Astrocyte (in vitro differentiated cells and primary cell): ENCODE results near the gene GALNT2. TPM values are rescaled to one million over a fixed set of nuclear protein-coding genes. Genes with fewer than 3 reads are reported as not detected.

ENCODE experiments used
- DNase-seq: peaks from one replicate; pipeline ENCODE4 v3.0.0-alpha.2; 2010; ENCODE audit warnings: low read depth
- FAIRE-seq: peaks from 2 replicates; lab custom pipeline; 2011; peaks lifted over from hg19 to GRCh38; lab: Jason Lieb, UNC
- H2AFZ ChIP-seq: 2 replicates; pipeline ENCODE4 v1.6.0; 2012; ENCODE audit warnings: low read depth, low read length, inconsistent platforms
- H3K27ac ChIP-seq: 2 replicates; pipeline ENCODE4 v1.5.1; 2011; ENCODE audit warnings: low read depth, low read length, inconsistent platforms
- H3K27me3 ChIP-seq: 2 replicates; pipeline ENCODE4 v1.6.0; 2011; ENCODE audit warnings: low read length, inconsistent platforms; ENCODE audit not compliant: insufficient read depth
- H3K36me3 ChIP-seq: 2 replicates; pipeline ENCODE4 v1.5.1; 2011; ENCODE audit warnings: low read length, inconsistent platforms; ENCODE audit not compliant: insufficient read depth
- H3K4me1 ChIP-seq: 2 replicates; pipeline ENCODE4 v1.5.1; 2011; ENCODE audit warnings: low read length, inconsistent platforms; ENCODE audit not compliant: insufficient read depth
- H3K4me2 ChIP-seq: 2 replicates; pipeline ENCODE4 v1.6.0; 2012; ENCODE audit warnings: low read length, inconsistent platforms
- H3K4me3 ChIP-seq: 2 replicates; pipeline ENCODE4 v1.5.1; 2011; ENCODE audit warnings: low read depth, mild to moderate bottlenecking, low read length, inconsistent platforms; ENCODE audit not compliant: insufficient read depth
- H3K79me2 ChIP-seq: 2 replicates; pipeline ENCODE4 v1.6.0; 2012; ENCODE audit warnings: mild to moderate bottlenecking, low read length, inconsistent platforms; ENCODE audit not compliant: insufficient read depth
- H3K9ac ChIP-seq: 2 replicates; pipeline ENCODE4 v1.6.0; 2012; ENCODE audit warnings: mild to moderate bottlenecking, low read length, inconsistent platforms
- H3K9me3 ChIP-seq: 2 replicates; pipeline ENCODE4 v1.5.1; 2012; ENCODE audit warnings: low read depth, mild to moderate bottlenecking, low read length, inconsistent platforms; ENCODE audit not compliant: insufficient read depth
- H4K20me1 ChIP-seq: 2 replicates; pipeline ENCODE4 v1.6.0; 2012; ENCODE audit warnings: low read length, inconsistent platforms; ENCODE audit not compliant: insufficient read depth
- H3K27ac Mint-ChIP-seq: one replicate; pipeline ENCODE4 v1.8.0; 2021; ENCODE audit warnings: mild to moderate bottlenecking, mixed read lengths; ENCODE audit not compliant: unreplicated experiment
- H3K27me3 Mint-ChIP-seq: one replicate; pipeline ENCODE4 v1.8.0; 2021; ENCODE audit warnings: low read depth, mixed read lengths; ENCODE audit not compliant: unreplicated experiment
- H3K36me3 Mint-ChIP-seq: one replicate; pipeline ENCODE4 v1.8.0; 2021; ENCODE audit warnings: low read depth, mixed read lengths; ENCODE audit not compliant: unreplicated experiment
- H3K4me1 Mint-ChIP-seq: one replicate; pipeline ENCODE4 v1.8.0; 2021; ENCODE audit warnings: low read depth, mixed read lengths; ENCODE audit not compliant: unreplicated experiment
- H3K4me3 Mint-ChIP-seq: one replicate; pipeline ENCODE4 v1.8.0; 2021; ENCODE audit warnings: mild to moderate bottlenecking, moderate library complexity, mixed read lengths; ENCODE audit not compliant: unreplicated experiment
- H3K9me3 Mint-ChIP-seq: one replicate; pipeline ENCODE4 v1.8.0; 2021; ENCODE audit warnings: mild to moderate bottlenecking, mixed read lengths; ENCODE audit not compliant: unreplicated experiment
- CTCF ChIP-seq: IDR thresholded peaks from 2 replicates; pipeline ENCODE4 v1.5.1; 2011; ENCODE audit warnings: low read depth, mild to moderate bottlenecking, inconsistent platforms, low read length, moderate library complexity; ENCODE audit not compliant: insufficient read depth
- EZH2 ChIP-seq: IDR thresholded peaks from 2 replicates; pipeline ENCODE4 v1.6.1; 2012; ENCODE audit warnings: mild to moderate bottlenecking, low read length, inconsistent platforms; ENCODE audit not compliant: insufficient read depth
- total RNA-seq: library from RNA; stranded (reverse); gene quantifications from 2 replicates; pipeline ENCODE4 v1.2.1, GENCODE V29; 2021

The GALNT2 gene
- total RNA-seq, 1 donor from 2014 or later = 507 TPM

- Mint-ChIP-seq H3K4me1 (peaks cover 76% of the 10 kb centered on the region), H3K4me3 (no peak overlapping the region), H3K36me3 (peaks cover 15% of the 10 kb centered on the region), H3K27me3 (no peaks in the 10 kb centered on the region), H3K27ac (no peak overlapping the region), H3K9me3 (no peaks in the 10 kb centered on the region)
- Histone ChIP-seq H4K20me1 (peaks cover 78% of the 10 kb centered on the region), H3K4me2 (peak overlapping the region; percentile 32), H2AFZ (no peak overlapping the region), H3K27me3 (no peaks in the 10 kb centered on the region), H3K9me3 (no peaks in the 10 kb centered on the region), H3K36me3 (no peaks in the 10 kb centered on the region), H3K4me1 (peaks cover 31% of the 10 kb centered on the region), H3K9ac (peak overlapping the region; percentile 41), H3K4me3 (no peak overlapping the region), H3K79me2 (peaks cover 86% of the 10 kb centered on the region), H3K27ac (peak overlapping the region; percentile 77)
- FAIRE-seq (no peak), DNase-seq (peak; percentile 86)
- TF ChIP-seq EZH2 = no peak
- no peak for TF ChIP-seq CTCF
Observed at GRCh38 chr1:230171356-230172015, 104.4 kb downstream of the GALNT2 start.

GRCh38 chr1:230172016-230172537 lies 105.0 kb downstream of the GALNT2 start:
- Mint-ChIP-seq H3K27ac (no peak overlapping the region), H3K4me3 (no peak overlapping the region), H3K36me3 (peaks cover 12% of the 10 kb centered on the region), H3K4me1 (peaks cover 74% of the 10 kb centered on the region), H3K27me3 (no peaks in the 10 kb centered on the region), H3K9me3 (no peaks in the 10 kb centered on the region)
- peaks cover 31% of the 10 kb centered on the region for H3K4me1 ChIP-seq
- no peak for FAIRE-seq
- no peak overlapping the region for H3K4me3 ChIP-seq
- no peaks in the 10 kb centered on the region for H3K27me3 ChIP-seq
- peaks cover 77% of the 10 kb centered on the region for H4K20me1 ChIP-seq
- peak overlapping the region; percentile 41 for H3K9ac ChIP-seq
- H3K4me2 ChIP-seq = peak overlapping the region; percentile 32
- no peak for DNase-seq
- H3K9me3 ChIP-seq = no peaks in the 10 kb centered on the region
- no peak for TF ChIP-seq EZH2
- no peak for TF ChIP-seq CTCF
- H3K79me2 ChIP-seq = peaks cover 85% of the 10 kb centered on the region
- H3K27ac ChIP-seq = peak overlapping the region; percentile 77
- H2AFZ ChIP-seq = no peak overlapping the region
- no peaks in the 10 kb centered on the region for H3K36me3 ChIP-seq
